ENCODE results near the gene TSEN2. TPM values are rescaled to one million over a fixed set of nuclear protein-coding genes. Genes with fewer than 3 reads are reported as not detected.

The TSEN2 gene
- total and polyA plus RNA-seq, 9 of the 15 experiments (the other 6 are each of a cell fraction or from before 2014, with no cell fraction given), result 38.5 to 76.3 (median 46.6) TPM

GRCh38 chr3:12578742-12579141 lies 94.5 kb downstream of the TSEN2 start:
- CTCF ChIA-PET (ENCODE audit: low intra/inter-chr PET ratio), result interaction anchor here (0.7 to 0.8 kb wide), 2 partner anchors 102 to 289 kb away, joined by 3 to 5 read pairs; no protein-coding TSS in a partner anchor
- POLR2A ChIA-PET, result interaction anchor here (0.6 to 1.5 kb wide), 6 partner anchors 8 to 119 kb away, joined by 3 to 6 read pairs (median 4); no protein-coding TSS in a partner anchor
- DNase-seq (ENCODE audit: extremely low read depth in 1 of 4, low spot score in 3 of 4) (peak in 2 of 4 experiments; percentile 54 to 56), FAIRE-seq (no peak), ATAC-seq (no peak)
- H3K9me3 ChIP-seq (replicated peaks; ENCODE audit: control insufficient read depth, insufficient read depth, low read depth, low read length), result no peaks in the 10 kb centered on the region
- in situ Hi-C loops (cut with MboI) (no loop called here), intact Hi-C loops (cut with micrococcal nuclease) (no loop called here)
- H3K79me2 ChIP-seq (ENCODE audit: control insufficient read depth, insufficient read depth, low read length), result no peaks in the 10 kb centered on the region
- H3K36me3 ChIP-seq (ENCODE audit: control insufficient read depth, insufficient read depth, low read length), result peaks cover 95% of the 10 kb centered on the region
- 64% methylated on average over 2 of the region's 2 CpGs for WGBS (ENCODE audit: insufficient coverage, low coverage, missing lambda C conversion rate)
- no peaks in the 10 kb centered on the region for H3K27me3 ChIP-seq (ENCODE audit: control insufficient read depth in 2 of 2, insufficient read depth in 2 of 2, low read length in 2 of 2)
- TF ChIP-seq TFAM (CRISPR knock-in tag; conservative IDR thresholded peaks at IDR 0.05) (no peak), ZNF384 (IDR thresholded peaks at IDR 0.05; ENCODE audit: low read depth, low read length) (peak; percentile 43; the same call in 1 of the 2 replicates), CTCF (IDR thresholded peaks at IDR 0.05 in 2 of 3, conservative IDR thresholded peaks at IDR 0.05 in 1 of 3; ENCODE audit: insufficient read depth in 2 of 3, low read depth in 1 of 3, low read length in 3 of 3) (peak in 2 of 3 experiments; percentile 10 to 28; a peak in 1 of 6 replicates), E2F3 (CRISPR knock-in tag; IDR thresholded peaks at IDR 0.05) (no peak)
- H3K4me1 ChIP-seq (replicated peaks in 1 of 2; ENCODE audit: control insufficient read depth in 2 of 2, insufficient read depth in 2 of 2, low read length in 2 of 2), result no peaks in the 10 kb centered on the region; a peak in 2 of 5 replicates
- H3K27ac ChIP-seq (ENCODE audit: extremely low read depth, low read depth, low read length), result no peak overlapping the region
- peaks cover 8% of the 10 kb centered on the region; the same call in 1 of the 2 replicates for H4K20me1 ChIP-seq (replicated peaks; ENCODE audit: control insufficient read depth, insufficient read depth, low read length)
- no peak overlapping the region for H3K4me2 ChIP-seq (ENCODE audit: insufficient read depth, low read length)
- no peak overlapping the region for H3K4me3 ChIP-seq
- H3K9me1 ChIP-seq (ENCODE audit: control insufficient read depth, insufficient read depth, low read length), result no peaks in the 10 kb centered on the region
- no peak overlapping the region for H2AFZ ChIP-seq (ENCODE audit: low read depth, low read length)
- no peak overlapping the region for H3K9ac ChIP-seq (ENCODE audit: insufficient read depth in 1 of 2, low read depth in 2 of 2, low read length in 2 of 2)
- no TSS peak for BruUV-seq (replicated peaks)

Data from K562 (cell line).